Measurements from ENCODE around the gene DNAH6. TPM values are rescaled to one million over a fixed set of nuclear protein-coding genes. Genes with fewer than 3 reads are reported as not detected.

Gene DNAH6
- total RNA-seq, 1 experiment from 2014 or later = 1.6 TPM

GRCh38 chr2:84492571-84492970 is 23.7 kb upstream of the DNAH6 start:
- Histone ChIP-seq H4K20me1 (ENCODE audit: insufficient read depth) (no peaks in the 10 kb centered on the region), H3K9ac (ENCODE audit: low read length) (no peak overlapping the region), H2AFZ (ENCODE audit: low read depth, low read length, poor library complexity, severe bottlenecking) (no peak overlapping the region), H3K9me3 (ENCODE audit: control insufficient read depth in 1 of 2, insufficient read depth in 1 of 2, low read depth in 1 of 2, low read length in 2 of 2) (no peaks in the 10 kb centered on the region), H3K4me2 (ENCODE audit: low read length) (no peak overlapping the region), H3K27ac (ENCODE audit: low read depth, low read length) (no peak overlapping the region), H3K27me3 (ENCODE audit: insufficient read depth, low read length) (no peaks in the 10 kb centered on the region), H3K36me3 (ENCODE audit: control insufficient read depth in 1 of 2, insufficient read depth in 2 of 2, low read length in 2 of 2) (no peaks in the 10 kb centered on the region), H3K4me1 (ENCODE audit: control insufficient read depth in 1 of 2, insufficient read depth in 2 of 2, low read length in 2 of 2) (no peaks in the 10 kb centered on the region; a peak in 1 of 4 replicates), H3K9me2 (ENCODE audit: insufficient read depth) (no peaks in the 10 kb centered on the region), H3K4me3 (replicated peaks in 1 of 2; ENCODE audit: low read depth in 1 of 2, low read length in 2 of 2) (no peak overlapping the region), H3K79me2 (ENCODE audit: insufficient read depth, low read length) (no peaks in the 10 kb centered on the region)
- RAD21 ChIA-PET (ENCODE audit: low non-redundant PET in 1 of 2, low total read pairs in 2 of 2, uncharacterized antibody in 2 of 2, unreplicated experiment in 2 of 2) = no interaction called here
- POLR2A ChIA-PET = no interaction called here
- BruUV-seq (replicated peaks) = no TSS peak
- no peak for TF ChIP-seq MAX (IDR thresholded peaks at IDR 0.05)
- peak in 2 of 3 experiments; percentile 10 to 34; a peak in 2 of 6 replicates for TF ChIP-seq CTCF (IDR thresholded peaks at IDR 0.05 in 2 of 3, conservative IDR thresholded peaks at IDR 0.05 in 1 of 3; ENCODE audit: borderline replicate concordance in 1 of 3, insufficient read depth in 1 of 3, low read depth in 2 of 3, low read length in 2 of 3)
- TF ChIP-seq EZH2 (IDR thresholded peaks at IDR 0.05) = no peak
- TF ChIP-seq RAD21 (IDR thresholded peaks at IDR 0.05; ENCODE audit: low read depth) = peak; percentile 27; the same call in 1 of the 2 replicates
- no peak for TF ChIP-seq ATF3 (IDR thresholded peaks at IDR 0.05)
- TF ChIP-seq EGR1 (IDR thresholded peaks at IDR 0.05; ENCODE audit: low read depth) = no peak
- no peak for TF ChIP-seq TCF7L2 (IDR thresholded peaks at IDR 0.05; ENCODE audit: borderline replicate concordance, extremely low read depth, insufficient read depth, insufficient read length)
- TF ChIP-seq ZNF274 (IDR thresholded peaks at IDR 0.05; ENCODE audit: low read depth, low read length) = no peak
- no peak for TF ChIP-seq SP1 (IDR thresholded peaks at IDR 0.05; ENCODE audit: low read depth)
- TF ChIP-seq JUND (IDR thresholded peaks at IDR 0.05) = no peak
- TF ChIP-seq CBX3 (IDR thresholded peaks at IDR 0.05; ENCODE audit: low read depth) = no peak
- no peak for TF ChIP-seq SRF (IDR thresholded peaks at IDR 0.05; ENCODE audit: low read depth)
- TF ChIP-seq ZFX (IDR thresholded peaks at IDR 0.05) = no peak
- intact Hi-C loops (cut with micrococcal nuclease) = no loop called here
- DNase-seq (ENCODE audit: low read depth, low spot score) (no peak), ATAC-seq (no peak)
- CTCF ChIA-PET = interaction anchor here (2.0 kb wide), 3 partner anchors 138 to 433 kb away, joined by 6 to 8 read pairs (median 7); no protein-coding TSS in a partner anchor
